A549 treated with AZD2906 at 1 μM for 4 hours (cell line): ENCODE measurements around the gene MTHFS. TPM values are rescaled to one million over a fixed set of nuclear protein-coding genes. Genes with fewer than 3 reads are reported as not detected.

ENCODE experiments used
- total RNA-seq: library from RNA; stranded (reverse); fragments of 200-300 nt; extraction: Qiagen RNA extraction; gene quantifications from 5 replicates; pipeline ENCODE4 v1.2.3, GENCODE V29; 2022

The MTHFS gene
- 72.3 to 96.4 TPM (median 78.0 TPM) in 5 replicates for total RNA-seq

GRCh38 chr15:79896634-79897379 is at the start of gene MTHFS:
TSS of gene MTHFS (minus strand) at chr15:79897014. CDS start at chr15:79896988, 26 bp downstream.

Other genes with a start within 250 kb of the MTHFS start
- gene BCL2A1, start 74.2 kb upstream of the MTHFS start, total RNA-seq: 7.7 to 13.0 TPM (median 9.7 TPM) in 5 replicates
- gene ZFAND6, start 162.7 kb upstream of the MTHFS start, total RNA-seq: 92.4 to 123 TPM (median 97.8 TPM) in 5 replicates